Duodenal mucosa (tissue), 2 donors: ENCODE measurements around the gene PREB.
A peak's percentile ranks its signal among the peaks of the same experiment; 100 is the strongest.
"Not testable (repeated sequence)": the region's sequence is repeated elsewhere in the genome, so short reads cannot be mapped to it uniquely, and the experiment has no call there.

ENCODE experiments used
- H3K27ac ChIP-seq: one replicate; pipeline ENCODE4 v1.7.0; 2013; ENCODE audit warnings: low read depth, low read length
- H3K27me3 ChIP-seq, 2 donors: one replicate each; pipeline ENCODE4 v1.7.0; 2013; ENCODE audit warnings: low read length in 2 of 2, control low read depth in 1 of 2; ENCODE audit not compliant: insufficient read depth in 2 of 2, control insufficient read depth in 1 of 2
- H3K36me3 ChIP-seq, 2 donors: one replicate each; pipeline ENCODE4 v1.7.0; 2013; ENCODE audit warnings: low read length in 2 of 2, control low read depth in 1 of 2; ENCODE audit not compliant: insufficient read depth in 2 of 2, control insufficient read depth in 1 of 2
- H3K4me1 ChIP-seq, 2 donors: one replicate each; pipeline ENCODE4 v1.7.0; 2013; ENCODE audit warnings: low read length in 2 of 2, control low read depth in 1 of 2; ENCODE audit not compliant: insufficient read depth in 2 of 2, control insufficient read depth in 1 of 2
- H3K4me3 ChIP-seq, 2 donors: one replicate each; pipeline ENCODE4 v1.7.0; 2013; ENCODE audit warnings: low read length in 2 of 2, low read depth in 1 of 2
- H3K9ac ChIP-seq, 2 donors: one replicate each; pipeline ENCODE4 v1.7.0; 2013; ENCODE audit warnings: low read length in 2 of 2, low read depth in 1 of 2
- H3K9me3 ChIP-seq, 2 donors: one replicate each; pipeline ENCODE4 v1.7.0; 2013; ENCODE audit warnings: low read length in 2 of 2, control low read depth in 1 of 2; ENCODE audit not compliant: control insufficient read depth in 1 of 2

Gene PREB

GRCh38 chr2:27127883-27128667 lies 6.4 kb downstream of the PREB start:
- H3K27ac ChIP-seq = no peak overlapping the region
- no peak overlapping the region for H3K9ac ChIP-seq
- peaks cover 23 to 37% of the 10 kb centered on the region in 2 donors for H3K36me3 ChIP-seq
- no peaks in the 10 kb centered on the region for H3K27me3 ChIP-seq
- H3K4me1 ChIP-seq = peaks cover 10 to 19% of the 10 kb centered on the region in 2 donors
- H3K4me3 ChIP-seq = no peak overlapping the region
- H3K9me3 ChIP-seq = no peaks in the 10 kb centered on the region

GRCh38 chr2:27126252-27126710 lies 8.2 kb downstream of the PREB start:
- no peaks in the 10 kb centered on the region for H3K27me3 ChIP-seq
- no peak overlapping the region for H3K27ac ChIP-seq
- H3K4me3 ChIP-seq = no peak overlapping the region
- H3K9ac ChIP-seq = no peak overlapping the region
- no peaks in the 10 kb centered on the region for H3K9me3 ChIP-seq
- peaks cover 8 to 25% of the 10 kb centered on the region in 2 donors for H3K36me3 ChIP-seq
- peaks cover 5 to 18% of the 10 kb centered on the region in 2 donors for H3K4me1 ChIP-seq

- Histone ChIP-seq H3K4me1 (peaks cover 5 to 18% of the 10 kb centered on the region in 2 donors), H3K36me3 (peaks cover 2 to 13% of the 10 kb centered on the region in 2 donors), H3K27ac (no peak overlapping the region), H3K4me3 (no peak overlapping the region), H3K9me3 (no peaks in the 10 kb centered on the region), H3K27me3 (peaks cover 0 to under 1% of the 10 kb centered on the region in 2 donors), H3K9ac (no peak overlapping the region)
Observed at GRCh38 chr2:27125104-27125503, 9.3 kb downstream of the PREB start.

- Histone ChIP-seq H3K4me1 (peaks cover 9 to 24% of the 10 kb centered on the region in 2 donors), H3K9ac (peak within 1 kb of the TSS; percentile 41 to 63), H3K27me3 (peaks cover 5 to 8% of the 10 kb centered on the region in 2 donors), H3K9me3 (no peaks in the 10 kb centered on the region), H3K36me3 (no peaks in the 10 kb centered on the region), H3K4me3 (peak within 1 kb of the TSS; percentile 74 to 89), H3K27ac (peak within 1 kb of the TSS; percentile 4)
Observed at GRCh38 chr2:27123302-27124150, 10.9 kb downstream of the PREB start, which contains the start of gene ABHD1. Gene ABHD1 (plus strand): TSS chr2:27123815. CDS start chr2:27123949, 134 bp downstream.

- no peaks in the 10 kb centered on the region for H3K36me3 ChIP-seq
- peak overlapping the region; percentile 74 to 89 for H3K4me3 ChIP-seq
- H3K9ac ChIP-seq = peak overlapping the region in 1 of 2 donors; percentile 63
- no peaks in the 10 kb centered on the region for H3K9me3 ChIP-seq
- H3K4me1 ChIP-seq = peaks cover 9 to 27% of the 10 kb centered on the region in 2 donors
- no peak overlapping the region for H3K27ac ChIP-seq
- peaks cover 12% of the 10 kb centered on the region in 2 donors for H3K27me3 ChIP-seq
Observed at GRCh38 chr2:27122791-27123190, 11.6 kb downstream of the PREB start.

- no peaks in the 10 kb centered on the region for H3K36me3 ChIP-seq
- H3K4me3 ChIP-seq = no peak overlapping the region
- no peak overlapping the region for H3K27ac ChIP-seq
- H3K27me3 ChIP-seq = peaks cover 12% of the 10 kb centered on the region in 2 donors
- no peak overlapping the region for H3K9ac ChIP-seq
- no peaks in the 10 kb centered on the region for H3K9me3 ChIP-seq
- H3K4me1 ChIP-seq = peaks cover 9 to 27% of the 10 kb centered on the region in 2 donors
Observed at GRCh38 chr2:27121906-27122305, 12.5 kb downstream of the PREB start.

GRCh38 chr2:27119330-27119670 lies 15.1 kb downstream of the PREB start:
- Histone ChIP-seq H3K4me3 (peak overlapping the region; percentile 64 to 75), H3K4me1 (peaks cover 9 to 25% of the 10 kb centered on the region in 2 donors), H3K27me3 (peaks cover 12% of the 10 kb centered on the region in 2 donors)
- not testable (repeated sequence) for H3K36me3 ChIP-seq, H3K27ac ChIP-seq, H3K9ac ChIP-seq, H3K9me3 ChIP-seq

DNA sequence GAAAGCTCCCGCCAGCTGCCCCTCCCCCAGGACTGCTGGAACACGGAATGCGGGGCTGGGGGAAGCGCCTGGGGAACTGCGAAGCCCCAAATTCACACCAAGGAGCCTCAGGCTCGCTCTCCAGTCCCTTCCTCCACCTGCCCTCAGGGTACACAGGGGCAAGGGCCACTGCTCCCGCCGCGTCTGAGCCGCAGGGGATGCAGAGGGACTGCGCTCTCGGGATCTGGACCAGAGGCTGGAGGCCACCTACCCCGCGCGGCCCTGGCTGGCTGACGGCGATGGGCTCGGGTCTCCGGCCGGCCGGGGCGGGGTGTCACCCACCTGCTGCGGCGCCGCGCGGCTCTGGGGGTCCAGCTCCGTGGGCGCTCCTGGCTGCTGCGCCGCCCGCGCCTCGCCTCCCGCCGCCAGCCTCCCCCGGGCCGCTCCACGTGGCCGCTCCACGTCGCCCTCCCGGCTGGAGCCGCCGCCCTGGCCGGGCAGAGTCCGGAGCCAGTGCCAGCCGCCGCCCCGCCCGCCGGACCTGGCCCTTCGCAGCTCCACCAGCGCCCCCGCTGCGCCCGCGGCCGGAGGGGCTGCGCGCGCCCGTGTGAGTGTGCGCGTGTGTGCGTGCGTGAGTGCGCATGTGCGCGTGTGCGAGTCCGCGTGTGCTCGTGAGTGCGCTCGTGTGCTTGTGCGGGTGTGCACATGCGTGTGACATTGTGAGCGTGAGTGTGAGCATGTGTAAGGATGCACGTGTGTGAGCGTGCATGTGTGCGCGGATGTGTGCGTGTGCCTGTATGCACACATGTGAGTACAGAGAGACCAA lies 15.7 kb downstream of the PREB start, which contains the start of gene CGREF1:
TSS of gene CGREF1 (minus strand) at position 604 of the 805 bp plus-strand sequence. CDS start 14,762 bp downstream, outside the sequence.
- H3K27ac ChIP-seq = no peak within 1 kb of the TSS
- no peaks in the 10 kb centered on the region for H3K36me3 ChIP-seq
- no peaks in the 10 kb centered on the region for H3K9me3 ChIP-seq
- peaks cover 12% of the 10 kb centered on the region in 2 donors for H3K27me3 ChIP-seq
- no peak within 1 kb of the TSS for H3K9ac ChIP-seq
- peak within 1 kb of the TSS; percentile 64 to 75 for H3K4me3 ChIP-seq
- H3K4me1 ChIP-seq = peaks cover 9 to 20% of the 10 kb centered on the region in 2 donors

DNA sequence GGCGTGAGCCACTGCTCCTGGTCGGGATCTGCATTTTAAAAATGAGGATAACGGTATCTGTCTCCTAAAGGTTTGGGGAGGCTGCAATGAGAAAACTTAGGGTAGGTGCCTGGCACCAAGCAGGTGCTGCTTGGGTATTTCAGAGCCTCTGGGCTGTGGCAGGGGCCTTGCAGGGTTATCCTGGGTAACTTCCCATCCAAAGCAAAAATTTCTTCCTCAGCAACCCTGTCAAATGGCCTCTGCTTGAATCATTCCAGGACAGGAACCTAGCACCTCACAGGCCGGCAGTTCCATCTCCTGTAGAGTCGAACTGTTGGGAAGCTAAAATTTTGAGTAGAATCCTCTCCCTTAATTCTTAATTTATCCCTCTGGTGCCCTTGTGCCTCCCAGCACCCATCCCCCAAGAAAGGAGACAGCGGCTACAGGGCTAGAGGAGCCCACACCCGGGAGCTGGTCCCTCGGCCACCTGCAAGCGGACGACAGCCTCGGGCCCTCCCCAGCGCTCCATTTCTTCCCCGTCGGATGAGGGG lies 16.4 kb downstream of the PREB start:
- no peak overlapping the region for H3K27ac ChIP-seq
- peak overlapping the region; percentile 37 to 58 for H3K4me3 ChIP-seq
- no peak overlapping the region for H3K9ac ChIP-seq
- peaks cover 12% of the 10 kb centered on the region in 2 donors for H3K27me3 ChIP-seq
- H3K9me3 ChIP-seq = no peaks in the 10 kb centered on the region
- peaks cover 5 to 14% of the 10 kb centered on the region in 2 donors for H3K4me1 ChIP-seq
- H3K36me3 ChIP-seq = no peaks in the 10 kb centered on the region
